Stimulated activated CD8-positive, alpha-beta memory T cell treated with anti-CD3 and anti-CD28 coated beads, Interleukin-7, amount 100 ng/mL, for 4 hours (primary cell): ENCODE results near the gene RHEBL1.

Experiments
- DNase-seq, 2 donors: peaks; one replicate each; pipeline ENCODE4 v3.0.0-alpha.2; 2020; ENCODE audit warnings: low read depth in 2 of 2

Gene RHEBL1

DNA sequence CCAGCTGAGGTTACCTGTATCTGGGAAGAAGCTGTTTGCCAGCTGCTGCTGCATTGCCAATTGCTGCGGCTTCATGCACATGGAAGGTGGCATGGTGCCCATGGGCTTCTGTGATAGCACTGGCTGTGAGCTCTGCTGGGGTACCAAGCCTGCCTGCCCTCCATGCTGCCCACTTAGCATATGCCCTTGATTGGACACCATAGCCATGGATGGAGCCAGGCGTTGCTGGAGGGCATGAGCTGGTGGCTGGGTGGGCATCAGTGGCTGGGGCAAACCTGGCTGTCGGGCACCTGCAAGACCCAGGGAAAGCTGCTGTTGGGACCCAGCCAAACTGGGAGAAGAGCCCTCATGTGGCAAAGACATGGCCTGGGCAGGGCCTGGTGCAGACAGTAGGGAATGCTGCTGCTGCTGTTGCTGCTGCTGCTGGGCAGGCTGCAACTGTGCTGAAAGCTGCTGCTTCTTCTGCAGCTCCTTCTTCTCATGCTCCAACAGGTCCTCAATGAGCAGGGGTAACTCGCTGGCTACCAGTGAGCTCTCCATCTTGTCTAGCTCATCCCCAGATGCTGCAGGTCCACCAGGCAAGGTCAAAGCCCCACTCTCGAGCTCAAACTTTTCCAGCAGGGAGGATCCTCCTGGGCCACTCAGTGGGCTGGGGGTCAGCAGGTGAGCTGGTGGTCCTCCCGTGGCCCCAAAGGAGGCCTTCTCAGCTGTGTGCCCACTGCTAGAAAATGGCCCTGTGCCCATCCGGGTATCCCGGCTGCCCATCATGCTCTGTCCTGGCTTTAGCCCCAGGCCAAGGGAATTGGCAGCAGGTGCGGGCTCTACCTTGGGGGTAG is 32.5 kb downstream of the RHEBL1 start:
- no peak for DNase-seq

DNA sequence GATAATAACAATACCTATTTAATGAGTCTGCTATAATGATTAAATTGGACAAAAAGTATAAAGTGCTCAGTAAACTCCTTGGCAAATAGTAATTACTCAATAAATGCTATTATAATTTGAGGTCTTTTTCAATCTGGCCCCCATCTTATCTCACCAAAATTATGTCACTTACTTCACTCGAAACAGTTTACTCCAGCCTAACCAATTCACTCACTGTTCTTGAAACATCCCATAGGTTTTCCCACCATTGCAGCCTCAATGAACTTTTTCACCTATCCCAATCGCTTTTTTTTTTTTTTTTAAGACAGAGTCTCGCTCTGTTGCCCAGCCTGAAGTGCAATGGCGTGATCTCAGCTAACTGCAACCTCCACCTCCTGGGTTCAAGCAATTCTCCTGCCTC is 33.8 kb downstream of the RHEBL1 start:
- DNase-seq, result no peak

DNA sequence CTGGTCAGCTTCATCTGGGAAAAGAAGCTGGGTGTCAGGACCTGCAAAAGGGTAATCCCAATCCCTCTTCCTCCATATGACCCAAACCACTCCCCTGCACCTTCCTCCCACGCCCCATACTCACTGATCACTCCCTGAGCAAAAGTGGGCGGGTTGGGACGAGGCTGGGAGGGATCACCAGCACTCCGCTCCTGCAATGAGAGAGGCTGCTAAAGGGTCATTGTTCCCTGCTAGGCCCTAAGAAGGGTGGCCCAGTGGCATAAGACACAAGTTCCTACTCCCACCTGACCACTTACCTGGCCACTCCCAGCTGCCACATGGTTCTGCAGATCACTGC is 35.5 kb downstream of the RHEBL1 start:
- no peak for DNase-seq

DNA sequence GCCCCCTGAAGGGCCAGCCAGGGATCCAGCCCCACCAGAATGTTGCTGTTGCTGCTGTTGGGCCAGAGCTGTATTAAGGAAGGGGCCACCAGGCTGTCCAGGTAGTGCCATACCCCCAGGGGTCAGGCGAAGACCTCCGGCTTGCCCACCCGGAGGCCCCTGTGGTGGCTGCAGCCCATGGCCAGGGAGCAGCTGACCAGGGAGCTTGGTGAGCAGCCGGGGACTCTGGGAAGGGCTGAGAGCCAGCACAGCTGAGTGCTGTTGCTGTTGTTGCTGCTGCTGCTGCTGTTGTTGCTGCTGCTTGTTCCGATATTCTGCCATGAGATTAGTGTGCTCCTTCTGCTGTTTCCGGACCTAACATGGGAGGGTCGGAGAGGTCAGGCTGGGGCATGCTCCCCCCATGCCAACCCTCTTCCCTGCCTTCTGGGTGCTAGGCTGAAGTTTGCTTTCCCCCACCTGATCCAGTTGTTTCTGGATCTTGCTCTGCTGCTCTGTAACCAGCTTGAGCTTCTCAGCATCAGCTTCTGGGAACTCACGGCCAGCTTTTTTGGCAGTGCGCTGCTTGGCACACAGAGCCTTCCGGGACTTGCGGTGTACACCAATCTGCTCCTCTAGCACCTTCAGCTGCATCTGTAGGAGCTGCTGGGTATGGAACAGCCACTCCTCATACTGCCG is 36.0 kb downstream of the RHEBL1 start:
- DNase-seq, result no peak

DNA sequence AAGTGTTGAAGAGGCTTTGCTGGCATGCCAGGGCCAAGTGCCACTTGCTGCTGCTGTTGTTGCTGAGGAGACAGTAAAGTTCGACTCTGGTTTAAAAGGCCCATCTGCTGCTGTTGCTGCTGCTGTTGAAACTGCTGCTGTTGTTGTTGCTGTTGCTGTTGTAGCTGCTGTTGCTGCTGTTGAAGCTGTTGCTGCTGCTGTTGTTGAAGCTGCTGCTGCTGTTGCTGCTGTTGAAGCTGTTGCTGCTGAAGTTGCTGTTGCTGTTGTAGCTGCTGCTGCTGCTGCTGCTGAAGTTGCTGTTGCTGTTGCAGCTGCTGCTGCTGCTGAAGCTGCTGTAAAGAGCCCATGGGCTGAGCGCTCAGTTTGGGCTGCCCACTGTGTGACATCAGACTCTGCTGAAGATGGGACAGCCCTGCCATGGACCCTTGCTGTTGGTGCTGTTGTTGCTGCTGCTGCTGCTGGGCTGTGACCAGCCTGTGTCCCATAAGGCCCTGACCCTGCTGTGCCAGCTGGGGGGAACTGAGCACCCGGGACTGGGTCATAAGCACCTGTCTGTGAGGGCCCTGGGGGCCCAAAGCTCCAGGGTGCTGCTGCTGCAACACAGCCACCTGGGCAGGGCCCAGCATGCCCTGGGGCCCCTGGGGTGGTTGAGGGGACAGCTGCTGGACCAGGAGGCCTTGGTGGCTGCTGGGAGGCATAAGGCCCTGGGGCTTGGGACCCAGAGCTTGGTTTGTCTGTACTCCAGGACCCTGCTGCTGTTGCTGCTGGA is 36.9 kb downstream of the RHEBL1 start:
- DNase-seq, result no peak

DNA sequence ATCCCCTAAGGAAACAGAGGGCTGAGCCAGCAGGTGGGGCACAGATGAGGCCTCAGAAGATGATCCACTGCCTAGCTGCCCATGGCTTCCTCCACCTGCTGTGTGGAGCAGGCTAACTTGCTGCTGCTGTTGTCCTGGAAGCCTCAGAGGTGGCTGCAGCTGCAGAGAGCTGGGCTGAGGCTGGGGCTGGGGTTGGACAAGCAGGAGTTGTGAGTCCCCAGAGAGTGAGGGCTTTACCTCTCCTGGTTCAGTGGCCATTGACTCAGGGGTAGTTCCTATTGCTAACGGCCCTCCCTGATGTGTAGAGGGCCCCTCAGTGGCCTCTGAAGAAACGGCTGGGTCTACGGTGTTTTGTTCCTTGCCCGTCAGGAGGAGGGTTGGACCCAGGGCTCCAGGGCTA is 37.5 kb downstream of the RHEBL1 start:
- DNase-seq, result no peak

DNA sequence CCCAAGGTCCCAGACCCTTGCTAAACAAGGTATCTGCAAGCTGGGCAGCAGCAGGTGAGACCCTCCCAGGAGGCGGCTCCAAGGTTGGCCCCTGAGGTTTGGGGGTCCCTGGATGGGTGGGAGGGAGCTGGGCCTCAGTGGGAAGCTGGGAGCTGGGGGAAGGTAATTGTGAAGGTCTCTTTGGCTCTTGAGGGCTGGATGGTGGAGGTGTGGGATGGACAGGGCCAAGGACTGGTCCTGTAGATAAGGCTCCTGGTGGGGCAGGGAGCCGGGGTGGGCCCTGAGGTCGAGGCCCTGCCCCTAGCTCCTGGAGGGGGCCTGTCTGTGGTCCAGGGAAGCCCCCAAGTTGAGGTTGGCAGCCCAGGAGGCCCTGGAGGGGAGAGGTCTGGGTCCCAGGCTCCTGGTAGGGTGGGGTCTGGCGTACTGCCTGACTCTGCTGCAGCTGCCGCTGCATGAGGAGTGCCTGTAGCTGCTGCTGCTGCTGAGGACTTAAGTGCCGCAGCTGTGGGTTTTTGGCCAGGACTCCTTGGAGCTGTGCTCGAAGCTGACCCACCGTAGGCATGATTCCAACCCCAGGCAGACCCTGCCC is 38.1 kb downstream of the RHEBL1 start:
- DNase-seq, result no peak

DNA sequence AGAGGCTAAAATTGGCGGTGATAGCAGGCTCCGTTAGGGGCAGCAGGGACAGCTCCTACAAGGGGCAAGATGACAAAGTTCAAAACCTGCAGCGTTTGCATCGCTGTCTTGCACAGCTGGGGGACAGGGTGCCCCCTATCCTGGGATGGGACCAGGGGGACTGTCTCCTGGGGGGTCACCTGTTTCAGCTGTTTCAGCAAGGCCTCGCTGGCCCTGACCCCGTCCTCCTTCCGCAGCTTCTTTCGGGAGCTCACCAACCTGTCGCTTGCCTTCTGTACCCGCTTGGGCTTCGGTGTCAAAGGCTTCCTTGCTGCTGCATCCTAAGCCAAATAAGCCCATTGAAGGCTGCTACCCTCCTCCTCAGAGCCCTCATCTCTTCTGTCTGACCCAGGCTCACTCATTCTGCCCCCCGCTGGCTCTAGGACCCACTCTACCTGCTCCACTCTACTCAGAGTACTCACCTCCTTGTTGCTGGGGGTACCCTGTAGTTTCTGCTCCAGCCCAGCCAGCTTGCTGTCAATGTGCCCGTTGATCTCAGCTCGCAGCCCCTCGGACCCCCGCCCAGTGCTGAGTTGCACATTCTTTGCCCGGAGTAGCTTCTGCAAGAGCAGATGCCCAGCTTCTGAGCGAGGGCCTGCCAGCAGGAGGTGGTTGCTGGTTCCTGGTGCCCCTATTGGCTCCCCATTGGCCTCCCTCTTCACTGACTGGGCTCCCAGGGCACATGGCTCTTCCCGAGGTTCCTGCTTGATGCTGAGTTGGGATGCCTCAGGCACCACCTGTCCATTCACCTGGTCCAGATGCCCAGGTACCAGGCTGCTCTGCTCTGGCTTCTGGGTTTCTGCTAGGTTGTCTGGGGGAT is 38.8 kb downstream of the RHEBL1 start:
- DNase-seq, result no peak

DNA sequence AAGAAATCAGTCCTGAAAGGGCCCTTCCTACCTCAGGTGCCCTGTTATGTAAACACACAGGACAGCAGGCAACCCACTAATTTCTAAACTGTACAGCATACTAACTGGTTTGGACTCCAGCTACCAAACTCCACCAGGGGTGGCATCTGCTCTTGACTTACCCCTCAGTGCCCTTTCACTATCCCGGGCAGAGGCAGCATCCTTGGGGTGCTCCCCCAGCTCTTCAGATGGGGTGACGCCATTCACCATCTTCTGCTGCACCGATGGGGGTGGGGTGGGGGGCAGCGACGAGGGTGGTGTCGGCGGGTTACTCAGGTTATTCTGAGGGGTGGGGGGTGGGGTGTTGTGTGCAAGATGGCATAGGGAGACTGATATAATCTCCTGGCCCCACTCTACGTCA is 39.7 kb downstream of the RHEBL1 start:
- no peak for DNase-seq

DNA sequence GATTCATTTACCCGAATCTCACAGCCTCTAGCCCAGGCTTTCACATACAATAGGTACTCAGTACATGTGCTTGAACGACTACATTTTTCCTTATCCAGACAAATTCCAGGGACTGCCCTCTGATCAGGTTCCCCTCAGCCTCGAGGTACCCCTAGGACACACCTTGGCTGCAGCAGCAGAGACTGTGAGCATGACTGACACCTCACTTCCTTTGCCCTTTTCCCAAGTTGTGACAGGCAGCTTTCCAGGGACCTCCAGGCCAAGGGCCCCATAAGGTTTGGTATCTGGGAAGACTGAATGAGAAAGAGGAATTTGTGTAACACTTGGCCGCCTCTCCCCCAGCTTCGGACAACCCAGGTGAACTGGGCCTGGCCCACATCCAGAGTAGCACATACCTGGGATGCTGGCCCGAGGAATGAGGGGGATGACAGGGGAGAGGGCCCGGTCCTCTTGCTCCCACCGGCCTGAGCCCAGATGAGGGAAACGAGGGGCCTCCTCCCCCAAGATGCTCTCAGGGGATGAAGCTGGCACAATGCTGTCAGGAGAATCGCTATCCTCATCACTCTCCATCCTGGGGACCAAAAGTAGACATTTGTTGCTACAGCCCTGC is 41.0 kb downstream of the RHEBL1 start:
- DNase-seq, result no peak

DNA sequence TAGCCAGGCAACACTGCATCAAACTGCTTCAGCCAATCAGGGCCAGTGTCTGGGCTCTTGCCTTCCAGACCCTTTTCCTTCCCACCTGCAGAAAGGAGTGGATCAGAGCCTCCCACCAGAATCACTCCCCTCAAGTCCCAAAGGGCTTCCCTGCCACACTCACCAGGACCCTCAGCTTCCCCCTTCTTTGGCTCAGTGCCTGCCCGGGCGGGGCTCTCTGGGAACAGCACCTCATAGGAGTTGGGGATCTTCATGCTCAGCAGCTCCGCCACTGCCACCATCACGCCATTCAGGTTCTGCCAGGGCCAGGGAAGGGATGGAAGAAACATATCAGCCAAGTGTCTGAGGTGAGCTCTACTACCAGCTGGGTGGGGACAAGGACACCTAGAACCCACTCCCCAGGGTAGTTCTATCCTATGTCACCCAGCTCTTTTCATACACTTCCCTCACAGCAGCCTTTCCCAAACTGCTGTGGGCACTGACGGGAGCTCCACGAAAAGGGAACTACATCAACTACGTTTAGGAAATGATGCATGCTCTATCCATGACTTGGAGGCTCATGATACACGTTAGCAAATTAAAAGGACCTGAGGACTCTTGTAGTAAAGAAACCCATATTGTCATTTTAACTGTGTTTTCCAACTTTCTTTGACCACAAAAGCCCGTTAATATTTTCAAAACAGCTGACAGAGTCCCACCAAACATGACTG is 41.8 kb downstream of the RHEBL1 start:
- DNase-seq, result no peak

DNA sequence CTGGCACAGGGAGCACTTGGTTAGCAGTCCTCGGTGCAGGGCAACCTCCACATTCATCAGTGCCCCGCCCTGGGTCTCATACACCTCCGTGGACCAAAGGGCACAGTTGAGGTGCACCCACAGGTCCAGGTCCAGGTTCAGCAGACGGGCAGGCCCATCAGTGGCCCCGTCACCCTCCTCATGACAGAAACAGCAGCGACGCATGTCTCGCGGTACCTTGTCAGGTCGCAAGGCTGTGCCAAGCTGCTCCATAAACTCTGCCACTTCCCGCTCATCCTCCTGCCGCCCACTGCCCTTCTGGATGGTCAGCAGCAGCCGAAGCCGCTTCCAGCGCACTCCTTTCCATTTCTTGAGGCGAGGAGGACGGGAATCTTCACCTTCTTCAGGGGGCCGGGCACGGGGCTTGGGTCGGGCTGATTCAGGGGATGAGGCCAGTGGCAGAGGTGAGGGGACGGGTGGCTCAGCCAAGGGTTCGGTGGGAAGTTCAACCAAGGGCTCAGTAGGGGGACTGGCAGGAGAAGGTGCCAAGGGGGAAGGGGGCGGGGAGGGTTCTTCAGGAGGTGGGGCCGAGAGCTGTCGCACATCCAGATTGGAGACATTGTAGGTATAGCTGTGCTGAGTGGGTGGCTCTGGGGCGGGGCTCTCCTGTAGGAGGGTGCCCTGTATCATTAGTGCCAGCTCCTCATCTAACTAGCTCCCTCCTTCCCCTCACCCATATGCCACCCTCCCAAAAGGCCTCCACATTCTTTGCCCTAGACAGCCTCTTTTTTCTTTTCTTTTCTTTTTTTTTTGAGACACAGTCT is 42.9 kb downstream of the RHEBL1 start:
- DNase-seq, result no peak

DNA sequence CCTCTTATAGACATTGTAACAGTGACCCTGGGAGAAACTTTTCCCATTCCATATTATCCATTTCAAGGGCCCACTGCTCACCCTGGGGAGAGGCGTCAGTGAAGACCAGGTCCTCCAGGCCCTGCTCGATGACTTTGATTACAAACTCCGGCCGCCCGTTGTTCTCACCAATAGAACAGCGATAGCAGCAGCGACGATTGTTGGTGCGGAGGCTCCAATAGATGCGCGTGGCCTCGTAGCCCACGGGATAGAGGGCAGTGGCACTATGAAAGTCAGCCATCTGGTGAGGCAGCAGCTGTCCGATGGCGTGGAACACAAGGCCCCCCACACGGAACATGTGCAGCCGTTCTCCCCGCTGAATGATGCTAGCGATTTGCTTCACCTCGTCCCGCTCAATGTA is 43.7 kb downstream of the RHEBL1 start:
- DNase-seq, result no peak

DNA sequence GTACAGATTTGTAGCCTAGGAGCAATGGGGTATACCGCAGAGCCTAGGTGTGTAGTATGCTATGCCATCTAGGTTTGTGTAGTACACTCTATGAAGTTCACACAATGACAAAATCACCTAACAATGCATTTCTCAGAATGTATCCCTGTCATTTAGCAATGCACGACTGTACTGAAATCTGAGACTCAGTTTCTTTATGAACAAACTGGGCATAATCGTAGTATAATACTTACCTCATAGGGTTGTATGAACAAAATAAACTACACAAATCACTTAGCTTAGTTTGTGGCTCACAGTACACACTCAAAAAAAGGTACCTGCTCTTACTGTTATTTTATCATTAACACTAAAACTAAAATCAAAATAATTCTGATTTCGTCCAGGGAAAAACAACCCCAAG is 44.3 kb downstream of the RHEBL1 start:
- no peak for DNase-seq

DNA sequence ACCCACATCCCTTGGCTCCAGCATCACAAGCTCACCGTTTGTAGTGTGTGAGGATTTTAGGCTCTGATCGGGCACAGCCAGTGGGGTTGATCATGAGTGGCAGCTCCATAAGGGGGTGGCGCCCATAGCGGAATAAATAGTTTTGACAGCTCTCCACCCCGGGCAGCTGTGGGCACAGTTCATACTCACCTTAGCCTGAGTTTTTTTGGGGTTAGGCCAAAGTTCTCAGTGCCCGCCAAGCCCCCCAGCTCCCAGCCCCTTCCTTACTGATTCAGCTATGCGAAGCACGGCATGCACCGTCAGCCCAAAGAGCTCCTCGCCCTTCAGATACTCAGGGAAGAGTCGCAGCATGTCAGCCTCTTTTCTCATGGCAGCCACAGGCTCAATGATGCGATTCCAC is 45.2 kb downstream of the RHEBL1 start:
- no peak for DNase-seq

DNA sequence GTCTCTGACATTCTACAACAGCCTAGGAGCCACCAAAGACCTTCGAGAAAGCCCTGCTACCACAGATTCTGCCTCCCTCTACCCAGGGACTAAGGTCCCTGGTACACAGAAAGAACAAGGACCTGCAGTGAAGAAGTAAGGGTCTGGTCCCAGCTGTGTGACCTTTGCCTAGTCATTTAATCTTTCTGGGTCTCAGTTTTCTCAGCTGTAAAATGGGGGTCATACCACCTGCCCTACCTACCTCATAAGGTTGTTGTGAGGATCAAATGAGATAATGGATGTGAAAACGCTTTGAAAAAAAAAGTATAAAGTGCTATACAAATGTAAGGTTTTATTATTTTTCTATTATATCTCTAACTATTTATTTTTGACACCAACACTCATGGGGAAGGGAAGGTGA is 46.0 kb downstream of the RHEBL1 start:
- DNase-seq, result no peak

DNA sequence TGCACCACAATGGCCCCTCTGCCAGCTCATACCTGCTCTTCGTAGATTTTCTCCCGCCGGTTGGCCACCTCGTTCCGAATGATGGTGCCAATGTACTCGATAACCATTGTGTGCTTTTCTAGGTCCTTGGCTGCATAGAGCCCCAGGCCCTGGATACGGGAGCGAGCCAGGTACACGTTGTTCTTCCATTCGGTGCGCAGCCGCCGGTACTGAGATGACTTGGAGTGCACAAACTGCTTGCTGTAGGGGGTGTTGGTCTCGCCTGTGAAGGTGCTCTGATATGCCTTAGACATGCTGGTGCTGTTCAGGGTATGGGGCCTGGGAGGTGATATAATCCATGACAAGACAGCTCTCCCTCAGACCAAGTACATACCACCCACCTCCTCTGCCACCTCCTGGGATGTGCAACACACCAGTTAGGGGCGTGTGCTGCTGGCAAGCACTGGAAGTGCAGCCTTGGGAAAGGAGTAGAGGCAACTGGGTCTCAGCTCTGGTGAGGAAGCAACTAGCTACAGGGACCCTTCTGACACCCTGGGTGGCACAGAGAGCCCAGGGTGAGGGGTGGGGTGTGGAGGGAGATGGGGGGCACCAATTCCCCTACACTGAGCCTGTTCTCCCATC is 47.1 kb downstream of the RHEBL1 start:
- no peak for DNase-seq

DNA sequence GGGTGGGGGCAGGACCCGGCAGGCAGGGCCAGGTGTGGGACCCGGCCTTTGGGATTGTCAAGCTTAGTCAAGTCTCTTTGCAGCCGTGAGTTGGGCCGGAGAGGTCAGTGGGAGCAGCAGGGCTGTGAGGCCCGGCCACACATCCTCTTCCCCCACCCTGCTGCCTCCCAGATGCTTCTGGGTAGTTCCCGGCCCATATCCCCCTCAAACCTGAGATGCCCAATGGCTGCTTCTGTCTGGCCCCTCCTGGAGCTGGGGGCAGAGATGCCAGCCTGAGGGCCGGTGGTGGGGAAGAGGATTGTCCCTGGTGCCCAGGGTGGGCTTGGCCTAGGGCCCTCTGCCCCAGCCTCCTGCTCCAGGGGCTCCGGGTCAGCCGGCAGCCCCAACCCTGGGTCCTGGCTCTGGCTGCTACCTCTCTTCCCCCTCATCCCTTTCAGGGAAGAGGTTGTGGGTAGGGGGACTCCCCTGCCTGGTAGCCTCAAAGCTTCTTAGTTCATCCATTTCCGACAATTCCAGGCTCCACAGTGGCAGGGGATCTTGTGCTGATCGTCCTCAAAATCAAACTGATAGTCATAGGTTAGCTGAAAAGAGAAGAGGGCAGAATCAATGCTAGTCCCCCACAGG is 48.4 kb downstream of the RHEBL1 start:
- DNase-seq, result no peak

DNA sequence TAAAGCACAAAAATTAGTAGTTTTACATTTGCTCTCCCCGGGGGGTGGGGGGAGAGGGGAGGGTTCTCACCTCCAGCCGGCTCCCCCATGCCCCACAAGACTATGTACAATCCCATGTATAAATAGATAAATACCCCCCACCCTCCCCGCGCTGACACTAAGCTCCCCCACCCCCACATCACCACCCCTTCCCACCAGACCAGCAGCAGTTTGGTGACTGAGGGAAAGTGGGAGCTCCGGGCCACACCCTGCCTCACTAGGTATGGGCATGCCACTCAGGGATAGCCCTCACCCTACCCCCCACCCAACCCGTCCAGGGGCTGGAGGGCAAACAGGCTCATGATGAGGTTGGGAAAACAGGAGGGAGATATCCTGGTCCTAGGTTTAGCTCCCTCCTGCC is 49.3 kb downstream of the RHEBL1 start:
- DNase-seq, result no peak
